ENCODE results near the gene MYO9B.
"Not testable (repeated sequence)": the region's sequence is repeated elsewhere in the genome, so short reads cannot be mapped to it uniquely, and the experiment has no call there.

Gene MYO9B

GRCh38 chr19:17138052-17138846, 62.7 kb downstream of the MYO9B start:
- not testable (repeated sequence) for DNase-seq (ENCODE audit: low read depth in 2 of 2, low spot score in 1 of 2)

GRCh38 chr19:17138937-17139598, 63.5 kb downstream of the MYO9B start:
- DNase-seq (ENCODE audit: low read depth in 2 of 2, low spot score in 1 of 2): no peak

- DNase-seq (ENCODE audit: low read depth in 2 of 2, low spot score in 1 of 2): not testable (repeated sequence)
These were observed 69.2 kb downstream of the MYO9B start for GRCh38 chr19:17144771-17145170.

GRCh38 chr19:17145546-17146497, 70.2 kb downstream of the MYO9B start:
- DNase-seq (ENCODE audit: low read depth in 2 of 2, low spot score in 1 of 2): no peak

GRCh38 chr19:17148130-17148529, 72.6 kb downstream of the MYO9B start:
- no peak for DNase-seq (ENCODE audit: low read depth in 2 of 2, low spot score in 1 of 2)

- no peak for DNase-seq (ENCODE audit: low read depth in 2 of 2, low spot score in 1 of 2)
These were observed 74.0 kb downstream of the MYO9B start for GRCh38 chr19:17149393-17150135.

GRCh38 chr19:17153996-17154395, 78.4 kb downstream of the MYO9B start:
- no peak for DNase-seq (ENCODE audit: low read depth in 2 of 2, low spot score in 1 of 2)

- no peak for DNase-seq (ENCODE audit: low read depth in 2 of 2, low spot score in 1 of 2)
These were observed 79.7 kb downstream of the MYO9B start for GRCh38 chr19:17155251-17155650.

- DNase-seq (ENCODE audit: low read depth in 2 of 2, low spot score in 1 of 2): no peak
These were observed 80.8 kb downstream of the MYO9B start for GRCh38 chr19:17156296-17156946.

GRCh38 chr19:17156947-17157302, 81.3 kb downstream of the MYO9B start:
- no peak for DNase-seq (ENCODE audit: low read depth in 2 of 2, low spot score in 1 of 2)

- DNase-seq (ENCODE audit: low read depth in 2 of 2, low spot score in 1 of 2): no peak
These were observed 83.0 kb downstream of the MYO9B start for GRCh38 chr19:17158584-17158983.

GRCh38 chr19:17159466-17160393, 84.2 kb downstream of the MYO9B start:
- no peak for DNase-seq (ENCODE audit: low read depth in 2 of 2, low spot score in 1 of 2)

GRCh38 chr19:17160908-17161307, 85.3 kb downstream of the MYO9B start:
- no peak for DNase-seq (ENCODE audit: low read depth in 2 of 2, low spot score in 1 of 2)

- not testable (repeated sequence) for DNase-seq (ENCODE audit: low read depth in 2 of 2, low spot score in 1 of 2)
These were observed 86.6 kb downstream of the MYO9B start for GRCh38 chr19:17162131-17162530.

GRCh38 chr19:17162580-17162979, 87.0 kb downstream of the MYO9B start:
- DNase-seq (ENCODE audit: low read depth in 2 of 2, low spot score in 1 of 2): no peak

GRCh38 chr19:17163652-17164051, 88.1 kb downstream of the MYO9B start:
- DNase-seq (ENCODE audit: low read depth in 2 of 2, low spot score in 1 of 2): no peak

GRCh38 chr19:17164639-17165038, 89.1 kb downstream of the MYO9B start:
- no peak for DNase-seq (ENCODE audit: low read depth in 2 of 2, low spot score in 1 of 2)

GRCh38 chr19:17165715-17166114, 90.1 kb downstream of the MYO9B start:
- DNase-seq (ENCODE audit: low read depth in 2 of 2, low spot score in 1 of 2): no peak
